ENCODE results near the gene CAPN13.

The CAPN13 gene

GRCh38 chr2:30689496-30690125 lies 117.6 kb downstream of the CAPN13 start:
- Histone ChIP-seq H3K4me3 (ENCODE audit: low read length) (no peak overlapping the region), H3K4me1 (ENCODE audit: control insufficient read depth, low read length) (no peaks in the 10 kb centered on the region), H3K9me2 (replicated peaks; ENCODE audit: control insufficient read depth, low read length) (no peaks in the 10 kb centered on the region), H3K4me2 (ENCODE audit: low read length) (no peak overlapping the region), H3K27me3 (ENCODE audit: control insufficient read depth, low read length) (peaks cover 9% of the 10 kb centered on the region; the same call in 1 of the 2 replicates), H3K27ac (ENCODE audit: low read depth, low read length) (no peak overlapping the region), H3F3A (ENCODE audit: control insufficient read depth, insufficient read depth) (no peaks in the 10 kb centered on the region), H3K79me2 (ENCODE audit: control insufficient read depth, low read length) (no peaks in the 10 kb centered on the region), H4K20me1 (ENCODE audit: control insufficient read depth, insufficient read depth, low read depth, low read length) (no peaks in the 10 kb centered on the region), H3K36me3 (ENCODE audit: control insufficient read depth, low read length) (no peaks in the 10 kb centered on the region), H3K9me3 (ENCODE audit: control insufficient read depth, insufficient read depth, low read length) (no peaks in the 10 kb centered on the region)
- TF ChIP-seq CTCF (IDR thresholded peaks at IDR 0.05; ENCODE audit: low read depth, low read length, poor library complexity, severe bottlenecking) (no peak), EZH2phosphoT487 (IDR thresholded peaks at IDR 0.05; ENCODE audit: borderline replicate concordance, low read length) (no peak)

GRCh38 chr2:30688956-30689401 lies 118.3 kb downstream of the CAPN13 start:
- peaks cover 7% of the 10 kb centered on the region; the same call in 1 of the 2 replicates for H3K27me3 ChIP-seq (ENCODE audit: control insufficient read depth, low read length)
- H3K36me3 ChIP-seq (ENCODE audit: control insufficient read depth, low read length): no peaks in the 10 kb centered on the region
- H3K27ac ChIP-seq (ENCODE audit: low read depth, low read length): no peak overlapping the region
- TF ChIP-seq CTCF (IDR thresholded peaks at IDR 0.05; ENCODE audit: low read depth, low read length, poor library complexity, severe bottlenecking) (no peak), EZH2phosphoT487 (IDR thresholded peaks at IDR 0.05; ENCODE audit: borderline replicate concordance, low read length) (no peak)
- H3K4me3 ChIP-seq (ENCODE audit: low read length): no peak overlapping the region
- no peaks in the 10 kb centered on the region for H3K79me2 ChIP-seq (ENCODE audit: control insufficient read depth, low read length)
- H3K4me2 ChIP-seq (ENCODE audit: low read length): no peak overlapping the region
- peaks cover under 1% of the 10 kb centered on the region for H3K4me1 ChIP-seq (ENCODE audit: control insufficient read depth, low read length)
- no peaks in the 10 kb centered on the region for H3F3A ChIP-seq (ENCODE audit: control insufficient read depth, insufficient read depth)
- no peaks in the 10 kb centered on the region for H3K9me3 ChIP-seq (ENCODE audit: control insufficient read depth, insufficient read depth, low read length)
- no peaks in the 10 kb centered on the region for H3K9me2 ChIP-seq (replicated peaks; ENCODE audit: control insufficient read depth, low read length)
- no peaks in the 10 kb centered on the region for H4K20me1 ChIP-seq (ENCODE audit: control insufficient read depth, insufficient read depth, low read depth, low read length)

- H3K79me2 ChIP-seq (ENCODE audit: control insufficient read depth, low read length): no peaks in the 10 kb centered on the region
- H3K36me3 ChIP-seq (ENCODE audit: control insufficient read depth, low read length): no peaks in the 10 kb centered on the region
- H3K9me3 ChIP-seq (ENCODE audit: control insufficient read depth, insufficient read depth, low read length): no peaks in the 10 kb centered on the region
- TF ChIP-seq EZH2phosphoT487 (IDR thresholded peaks at IDR 0.05; ENCODE audit: borderline replicate concordance, low read length) (no peak), CTCF (IDR thresholded peaks at IDR 0.05; ENCODE audit: low read depth, low read length, poor library complexity, severe bottlenecking) (no peak)
- no peaks in the 10 kb centered on the region for H4K20me1 ChIP-seq (ENCODE audit: control insufficient read depth, insufficient read depth, low read depth, low read length)
- H3F3A ChIP-seq (ENCODE audit: control insufficient read depth, insufficient read depth): no peaks in the 10 kb centered on the region
- no peaks in the 10 kb centered on the region for H3K9me2 ChIP-seq (replicated peaks; ENCODE audit: control insufficient read depth, low read length)
- H3K4me1 ChIP-seq (ENCODE audit: control insufficient read depth, low read length): peaks cover 11% of the 10 kb centered on the region
- H3K27me3 ChIP-seq (ENCODE audit: control insufficient read depth, low read length): no peaks in the 10 kb centered on the region
- H3K4me2 ChIP-seq (ENCODE audit: low read length): no peak overlapping the region
- no peak overlapping the region for H3K27ac ChIP-seq (ENCODE audit: low read depth, low read length)
- no peak overlapping the region for H3K4me3 ChIP-seq (ENCODE audit: low read length)
These were observed 120.6 kb downstream of the CAPN13 start for GRCh38 chr2:30686669-30687068.
